GM13976 (cell line): ENCODE results near the gene HOXD11.
A peak's percentile ranks its signal among the peaks of the same experiment; 100 is the strongest.

Experiments used
- DNase-seq: peaks from one replicate; pipeline ENCODE4 v3.0.0; 2012; ENCODE audit warnings: low spot score
- in situ Hi-C: fragments of 300-500 bp; cut with MboI; formaldehyde crosslinking; loops from one replicate; pipeline ENCODE4 v1.12.0; 2022; ENCODE audit warnings: low sequenced_read_pairs, mixed read lengths, inconsistent platforms; ENCODE audit not compliant: unreplicated experiment
- TF ChIP-seq, protein P1 (sequence below): IDR thresholded peaks from 2 replicates; pipeline ENCODE4 v1.5.1; 2012; ENCODE audit warnings: borderline replicate concordance, mild to moderate bottlenecking; ENCODE audit not compliant: insufficient read depth; ENCODE audit errors: extremely low read depth, missing control alignments, control extremely low read depth

HOXD11 gene

GRCh38 chr2:176117162-176117822 lies 10.2 kb downstream of the HOXD11 start:
- TF ChIP-seq, protein P1, sequence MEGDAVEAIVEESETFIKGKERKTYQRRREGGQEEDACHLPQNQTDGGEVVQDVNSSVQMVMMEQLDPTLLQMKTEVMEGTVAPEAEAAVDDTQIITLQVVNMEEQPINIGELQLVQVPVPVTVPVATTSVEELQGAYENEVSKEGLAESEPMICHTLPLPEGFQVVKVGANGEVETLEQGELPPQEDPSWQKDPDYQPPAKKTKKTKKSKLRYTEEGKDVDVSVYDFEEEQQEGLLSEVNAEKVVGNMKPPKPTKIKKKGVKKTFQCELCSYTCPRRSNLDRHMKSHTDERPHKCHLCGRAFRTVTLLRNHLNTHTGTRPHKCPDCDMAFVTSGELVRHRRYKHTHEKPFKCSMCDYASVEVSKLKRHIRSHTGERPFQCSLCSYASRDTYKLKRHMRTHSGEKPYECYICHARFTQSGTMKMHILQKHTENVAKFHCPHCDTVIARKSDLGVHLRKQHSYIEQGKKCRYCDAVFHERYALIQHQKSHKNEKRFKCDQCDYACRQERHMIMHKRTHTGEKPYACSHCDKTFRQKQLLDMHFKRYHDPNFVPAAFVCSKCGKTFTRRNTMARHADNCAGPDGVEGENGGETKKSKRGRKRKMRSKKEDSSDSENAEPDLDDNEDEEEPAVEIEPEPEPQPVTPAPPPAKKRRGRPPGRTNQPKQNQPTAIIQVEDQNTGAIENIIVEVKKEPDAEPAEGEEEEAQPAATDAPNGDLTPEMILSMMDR = no peak
- no peak for DNase-seq
- in situ Hi-C loops = no loop called here

GRCh38 chr2:176117823-176118371 lies 10.8 kb downstream of the HOXD11 start:
- TF ChIP-seq, protein P1 = no peak
- in situ Hi-C loops = no loop called here
- no peak for DNase-seq

GRCh38 chr2:176118601-176119339 lies 11.7 kb downstream of the HOXD11 start:
- TF ChIP-seq, protein P1 = peak; percentile 19
- in situ Hi-C loops = no loop called here
- DNase-seq = no peak

DNA sequence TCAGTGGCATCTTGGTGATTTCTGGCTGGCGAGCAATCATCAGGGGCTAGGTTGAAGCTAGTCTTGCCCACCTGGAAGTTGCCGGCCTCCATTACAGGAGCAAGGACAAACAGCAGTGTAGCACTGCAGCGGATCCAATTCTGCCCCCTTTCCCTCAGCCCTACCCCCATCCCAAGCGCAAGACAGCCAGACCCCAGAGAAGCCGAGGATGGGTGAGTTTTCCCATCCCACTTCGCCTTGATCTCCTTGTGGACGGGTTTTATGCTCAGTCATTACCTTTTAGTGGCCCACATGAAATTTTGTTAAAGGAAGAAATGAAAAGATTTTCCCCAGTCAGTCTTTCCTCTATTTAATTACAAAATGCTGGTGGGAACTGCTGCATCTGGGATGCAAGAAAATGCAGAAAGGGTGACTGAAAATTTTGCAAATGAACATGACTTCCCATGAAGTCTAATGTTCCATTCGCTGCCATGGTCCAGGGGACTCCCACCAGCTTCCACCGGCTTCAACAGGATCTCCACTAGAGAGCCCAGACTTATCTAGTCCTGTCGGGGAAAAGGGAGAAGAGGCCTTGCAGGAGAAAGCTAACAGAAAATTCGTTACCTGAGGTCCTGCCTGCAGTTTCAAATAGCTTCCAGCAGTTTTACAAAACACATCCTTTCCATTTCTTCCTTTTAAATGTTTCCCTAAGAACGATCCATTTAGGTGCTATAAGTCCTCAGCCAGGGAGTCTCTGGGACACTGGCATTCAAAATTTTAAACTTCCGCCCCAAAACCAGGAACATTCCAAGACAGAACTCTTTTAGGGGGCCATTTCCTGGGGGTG lies 13.5 kb downstream of the HOXD11 start:
- in situ Hi-C loops = loop anchor here (10.0 kb wide), 1 partner anchor 1034 kb away; no protein-coding TSS in a partner anchor
- TF ChIP-seq, protein P1 = no peak
- no peak for DNase-seq

DNA sequence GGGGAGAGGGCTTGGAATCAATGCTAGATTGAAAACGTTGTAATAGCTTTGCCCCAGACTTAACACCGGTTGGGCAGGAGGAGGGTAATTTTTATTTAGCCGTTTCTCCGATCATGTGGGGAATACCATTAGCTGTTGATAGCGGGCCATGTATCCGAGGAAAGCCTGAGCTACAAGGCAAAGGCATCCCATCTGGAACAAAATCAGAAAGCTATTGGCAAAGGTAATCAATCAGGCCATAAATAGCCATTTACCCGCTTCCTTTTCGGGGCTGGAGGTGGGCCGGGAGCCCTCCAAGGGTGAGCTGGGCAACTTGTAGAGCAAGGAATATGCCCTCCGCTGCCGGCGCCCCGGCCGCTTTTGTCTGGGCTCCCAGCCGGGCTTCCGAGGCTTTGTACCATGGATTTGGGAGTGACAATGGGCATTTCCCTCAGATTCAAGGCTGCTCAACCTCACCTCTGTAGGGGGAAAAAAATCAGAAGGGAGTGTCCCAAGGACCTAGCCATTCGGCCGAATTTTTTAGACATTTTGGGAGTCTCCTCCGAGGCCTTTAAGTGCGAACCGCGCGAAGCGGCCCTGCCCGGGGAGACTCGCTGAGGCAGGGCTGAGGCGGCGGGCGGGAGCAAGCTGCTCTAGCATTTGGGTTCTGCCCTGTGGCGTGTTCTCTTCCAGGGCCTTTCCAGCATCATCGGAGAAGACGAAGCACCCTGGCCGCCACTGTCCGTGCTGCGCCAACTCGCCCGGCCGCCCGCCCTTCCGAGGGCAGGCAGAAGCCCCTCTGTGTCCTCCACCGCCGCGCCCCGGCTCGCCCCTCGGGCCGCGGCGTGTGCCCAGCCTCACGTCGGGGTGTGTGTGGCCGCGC lies 14.3 kb downstream of the HOXD11 start:
- DNase-seq = no peak
- in situ Hi-C loops = loop anchor here (10.0 kb wide), 1 partner anchor 1033 kb away; no protein-coding TSS in a partner anchor
- TF ChIP-seq, protein P1 = no peak
